ENCODE results near the gene LGALSL. TPM values are rescaled to one million over a fixed set of nuclear protein-coding genes. Genes with fewer than 3 reads are reported as not detected.

Gene LGALSL
- total RNA-seq, 4 donors from 2014 or later, result 74.2 to 133 (median 106) TPM

- Histone ChIP-seq H3K4me3 (no peak overlapping the region), H3K27ac (no peak overlapping the region), H3K27me3 (no peaks in the 10 kb centered on the region), H3K4me1 (peaks cover 9% of the 10 kb centered on the region), H3K9me3 (no peaks in the 10 kb centered on the region), H3K36me3 (no peaks in the 10 kb centered on the region)
- WGBS, result 79% methylated on average over 8 of the region's 8 CpGs
- TF ChIP-seq POLR2AphosphoS5 (IDR thresholded peaks at IDR 0.05), result no peak
- no peak for TF ChIP-seq EP300 (IDR thresholded peaks at IDR 0.05)
- TF ChIP-seq POLR2A (IDR thresholded peaks at IDR 0.05), result no peak
- TF ChIP-seq, protein P1, sequence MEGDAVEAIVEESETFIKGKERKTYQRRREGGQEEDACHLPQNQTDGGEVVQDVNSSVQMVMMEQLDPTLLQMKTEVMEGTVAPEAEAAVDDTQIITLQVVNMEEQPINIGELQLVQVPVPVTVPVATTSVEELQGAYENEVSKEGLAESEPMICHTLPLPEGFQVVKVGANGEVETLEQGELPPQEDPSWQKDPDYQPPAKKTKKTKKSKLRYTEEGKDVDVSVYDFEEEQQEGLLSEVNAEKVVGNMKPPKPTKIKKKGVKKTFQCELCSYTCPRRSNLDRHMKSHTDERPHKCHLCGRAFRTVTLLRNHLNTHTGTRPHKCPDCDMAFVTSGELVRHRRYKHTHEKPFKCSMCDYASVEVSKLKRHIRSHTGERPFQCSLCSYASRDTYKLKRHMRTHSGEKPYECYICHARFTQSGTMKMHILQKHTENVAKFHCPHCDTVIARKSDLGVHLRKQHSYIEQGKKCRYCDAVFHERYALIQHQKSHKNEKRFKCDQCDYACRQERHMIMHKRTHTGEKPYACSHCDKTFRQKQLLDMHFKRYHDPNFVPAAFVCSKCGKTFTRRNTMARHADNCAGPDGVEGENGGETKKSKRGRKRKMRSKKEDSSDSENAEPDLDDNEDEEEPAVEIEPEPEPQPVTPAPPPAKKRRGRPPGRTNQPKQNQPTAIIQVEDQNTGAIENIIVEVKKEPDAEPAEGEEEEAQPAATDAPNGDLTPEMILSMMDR (IDR thresholded peaks at IDR 0.05), result no peak
- DNase-seq (ENCODE audit: low spot score in 2 of 2), result no peak
These were observed 13.3 kb downstream of the LGALSL start for GRCh38 chr2:64467096-64467843.

GRCh38 chr2:64469261-64469660, 15.3 kb downstream of the LGALSL start:
- Histone ChIP-seq H3K36me3 (no peaks in the 10 kb centered on the region), H3K9me3 (no peaks in the 10 kb centered on the region), H3K4me1 (no peaks in the 10 kb centered on the region), H3K4me3 (no peak overlapping the region), H3K27ac (no peak overlapping the region), H3K27me3 (no peaks in the 10 kb centered on the region)
- DNase-seq (ENCODE audit: low spot score in 2 of 2), result no peak
- WGBS, result 83% methylated on average over 1 of the region's 1 CpG
- TF ChIP-seq, protein P1 (IDR thresholded peaks at IDR 0.05), result no peak
- TF ChIP-seq EP300 (IDR thresholded peaks at IDR 0.05) (no peak), POLR2AphosphoS5 (IDR thresholded peaks at IDR 0.05) (no peak), POLR2A (IDR thresholded peaks at IDR 0.05) (no peak)

DNA sequence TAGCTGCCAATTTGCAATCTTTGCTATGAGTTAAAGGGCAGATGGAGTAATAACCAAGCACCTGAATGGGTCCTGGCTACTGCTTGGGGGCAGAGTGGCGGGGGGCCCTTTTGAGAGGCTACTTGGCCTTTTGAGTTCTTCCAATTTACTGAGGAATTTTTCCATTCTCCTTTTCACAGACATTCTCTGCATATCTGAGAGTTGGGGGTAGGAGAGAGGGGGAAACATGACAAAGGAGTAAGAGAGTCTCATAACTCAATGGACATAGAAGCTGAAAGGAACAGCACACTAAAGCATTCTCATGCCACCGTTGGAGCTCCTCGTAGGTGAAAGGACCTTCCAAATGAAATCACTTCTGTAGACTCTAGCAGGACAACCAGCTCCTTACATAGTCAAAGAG, 16.1 kb downstream of the LGALSL start:
- TF ChIP-seq EP300 (IDR thresholded peaks at IDR 0.05) (no peak), POLR2AphosphoS5 (IDR thresholded peaks at IDR 0.05) (no peak), POLR2A (IDR thresholded peaks at IDR 0.05) (no peak)
- TF ChIP-seq, protein P1 (IDR thresholded peaks at IDR 0.05), result no peak
- no peaks in the 10 kb centered on the region for H3K4me1 ChIP-seq
- H3K27me3 ChIP-seq, result no peaks in the 10 kb centered on the region
- no peak overlapping the region for H3K27ac ChIP-seq
- no peak for DNase-seq (ENCODE audit: low spot score in 2 of 2)
- H3K9me3 ChIP-seq, result no peaks in the 10 kb centered on the region
- H3K4me3 ChIP-seq, result no peak overlapping the region
- H3K36me3 ChIP-seq, result no peaks in the 10 kb centered on the region
- 94% methylated on average over 3 of the region's 3 CpGs for WGBS

DNA sequence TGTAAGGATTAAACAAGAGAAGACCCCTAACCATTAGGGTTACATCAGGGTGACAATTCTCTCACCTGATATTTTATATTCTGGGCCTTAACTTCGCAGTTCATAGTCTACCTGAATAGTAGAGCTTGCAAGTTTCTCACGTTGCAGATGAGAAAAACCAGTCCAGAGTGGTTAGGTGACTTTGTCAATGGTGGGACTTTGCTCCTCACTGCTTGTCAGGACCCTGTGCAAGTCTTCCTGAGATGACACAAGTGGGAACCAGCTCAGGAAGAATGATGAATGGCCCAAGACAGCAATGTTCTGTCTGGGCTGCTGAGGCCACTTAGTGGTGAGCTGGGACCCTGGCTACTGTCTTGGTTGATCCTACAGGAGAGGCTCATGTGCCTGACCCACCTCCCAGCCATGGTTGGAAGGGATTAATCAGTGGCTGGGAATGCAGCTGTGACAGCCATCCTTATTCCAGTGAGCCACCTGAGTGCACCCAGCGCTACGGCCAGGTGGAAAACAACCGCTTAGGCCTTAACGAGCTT, 16.9 kb downstream of the LGALSL start:
- H3K4me1 ChIP-seq, result no peaks in the 10 kb centered on the region
- H3K9me3 ChIP-seq, result no peaks in the 10 kb centered on the region
- no peaks in the 10 kb centered on the region for H3K27me3 ChIP-seq
- H3K27ac ChIP-seq, result no peak overlapping the region
- 96% methylated on average over 5 of the region's 6 CpGs for WGBS
- no peak overlapping the region for H3K4me3 ChIP-seq
- DNase-seq (ENCODE audit: low spot score in 2 of 2), result no peak
- TF ChIP-seq POLR2A (IDR thresholded peaks at IDR 0.05) (no peak), POLR2AphosphoS5 (IDR thresholded peaks at IDR 0.05) (no peak), EP300 (IDR thresholded peaks at IDR 0.05) (no peak)
- TF ChIP-seq, protein P1 (IDR thresholded peaks at IDR 0.05), result no peak
- H3K36me3 ChIP-seq, result no peaks in the 10 kb centered on the region

GRCh38 chr2:64471600-64471999, 17.6 kb downstream of the LGALSL start:
- H3K9me3 ChIP-seq, result no peaks in the 10 kb centered on the region
- 95% methylated on average over 4 of the region's 4 CpGs for WGBS
- no peaks in the 10 kb centered on the region for H3K4me1 ChIP-seq
- no peak overlapping the region for H3K4me3 ChIP-seq
- no peak overlapping the region for H3K27ac ChIP-seq
- DNase-seq (ENCODE audit: low spot score in 2 of 2), result no peak
- H3K27me3 ChIP-seq, result no peaks in the 10 kb centered on the region
- H3K36me3 ChIP-seq, result no peaks in the 10 kb centered on the region
- TF ChIP-seq POLR2AphosphoS5 (IDR thresholded peaks at IDR 0.05), result no peak
- no peak for TF ChIP-seq POLR2A (IDR thresholded peaks at IDR 0.05)
- TF ChIP-seq EP300 (IDR thresholded peaks at IDR 0.05), result no peak
- TF ChIP-seq, protein P1 (IDR thresholded peaks at IDR 0.05), result no peak
